Spinal cord (tissue), 10 donors: ENCODE results near the gene CD109. TPM values are rescaled to one million over a fixed set of nuclear protein-coding genes. Genes with fewer than 3 reads are reported as not detected.
"Not testable (repeated sequence)": the region's sequence is repeated elsewhere in the genome, so short reads cannot be mapped to it uniquely, and the experiment has no call there.

Experiments
- DNase-seq, 6 donors: peaks; one replicate each; pipeline versions ENCODE4 v3.0.0 to v3.0.0-alpha.2; 2013 to 2015; ENCODE audit warnings: low spot score in 6 of 6, low read depth in 4 of 6
- H3K27ac ChIP-seq: one replicate; pipeline ENCODE4 v1.5.1; 2013; ENCODE audit warnings: low read depth, low read length, control low read depth
- H3K27me3 ChIP-seq: one replicate; pipeline ENCODE4 v1.6.1; 2013; ENCODE audit warnings: low read length; ENCODE audit not compliant: control insufficient read depth, insufficient read depth
- H3K36me3 ChIP-seq: one replicate; pipeline ENCODE4 v1.6.1; 2013; ENCODE audit warnings: low read length; ENCODE audit not compliant: control insufficient read depth, insufficient read depth
- H3K4me1 ChIP-seq: one replicate; pipeline ENCODE4 v1.6.1; 2013; ENCODE audit warnings: low read length; ENCODE audit not compliant: control insufficient read depth, insufficient read depth
- H3K4me3 ChIP-seq: one replicate; pipeline ENCODE4 v1.5.1; 2013; ENCODE audit warnings: low read depth, low read length, control low read depth
- H3K9me3 ChIP-seq: one replicate; pipeline ENCODE4 v1.6.1; 2013; ENCODE audit warnings: low read length; ENCODE audit not compliant: control insufficient read depth, insufficient read depth
- WGBS: methylation state at CpG from one replicate; pipeline ENCODE4 v1.1.5; 2013; ENCODE audit warnings: missing lambda C conversion rate; ENCODE audit not compliant: insufficient coverage; 5-methylcytosine and 5-hydroxymethylcytosine counted together
- polyA plus RNA-seq, 2 donors: library from polyadenylated mRNA; unstranded; fragments of 120-200 nt; gene quantifications; one replicate each; pipeline ENCODE4 v1.2.1, GENCODE V29; 2013; ENCODE audit not compliant: insufficient read length in 2 of 2
- total RNA-seq, 2 donors: library from RNA; depleted of rRNA in 1 of 2; stranded (reverse); fragments of 120-200 nt in 1 of 2; fragments of >200 nt in 1 of 2; gene quantifications; one replicate each; pipeline versions ENCODE4 v1.2.3 to v1.2.4, GENCODE V29; 2013 to 2014
- donor health status: healthy.

Gene CD109
- total and polyA plus RNA-seq, 4 donors = 4.1 to 14.7 (median 8.9) TPM

- DNase-seq = no peak
Measured at GRCh38 chr6:73703466-73703865, 7.5 kb downstream of the CD109 start.

GRCh38 chr6:73704260-73704659 lies 8.3 kb downstream of the CD109 start:
- WGBS = 100% methylated on average over 2 of the region's 8 CpGs
- Histone ChIP-seq H3K4me1 (no peaks in the 10 kb centered on the region), H3K27ac (no peak overlapping the region), H3K9me3 (no peaks in the 10 kb centered on the region), H3K27me3 (no peaks in the 10 kb centered on the region), H3K4me3 (no peak overlapping the region), H3K36me3 (no peaks in the 10 kb centered on the region)
- no peak for DNase-seq

More at GRCh38 chr6:73703466-73703865, 7.5 kb downstream of the CD109 start:
- Histone ChIP-seq H3K27ac (no peak overlapping the region), H3K27me3 (no peaks in the 10 kb centered on the region), H3K9me3 (no peaks in the 10 kb centered on the region), H3K36me3 (no peaks in the 10 kb centered on the region), H3K4me3 (no peak overlapping the region), H3K4me1 (no peaks in the 10 kb centered on the region)
- WGBS = no CpG with 5 or more reads among the region's 1 CpG

DNA sequence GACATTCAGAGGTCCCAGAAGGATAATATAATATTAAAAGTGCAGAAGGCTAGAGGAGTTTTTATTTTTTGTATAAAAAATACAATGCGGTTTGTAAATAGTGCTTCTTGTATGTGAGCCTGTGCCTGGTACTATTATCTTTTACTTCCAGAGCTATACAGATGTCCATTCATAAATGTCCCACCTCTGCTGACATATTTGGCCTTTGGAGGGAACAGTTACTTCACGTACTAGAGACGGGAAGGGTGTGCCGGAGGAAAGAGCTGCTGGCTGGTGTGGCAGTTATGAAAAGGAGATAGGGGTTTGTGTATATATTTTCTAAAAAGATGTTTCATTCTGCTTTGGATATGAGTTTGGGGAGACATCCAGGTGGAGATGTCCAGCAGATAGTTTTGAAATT lies 8.8 kb downstream of the CD109 start:
- no peak for DNase-seq
- no peaks in the 10 kb centered on the region for H3K9me3 ChIP-seq
- no peaks in the 10 kb centered on the region for H3K27me3 ChIP-seq
- WGBS = 89% methylated on average over 3 of the region's 4 CpGs
- H3K27ac ChIP-seq = no peak overlapping the region
- H3K4me3 ChIP-seq = no peak overlapping the region
- H3K4me1 ChIP-seq = no peaks in the 10 kb centered on the region
- H3K36me3 ChIP-seq = no peaks in the 10 kb centered on the region

DNA sequence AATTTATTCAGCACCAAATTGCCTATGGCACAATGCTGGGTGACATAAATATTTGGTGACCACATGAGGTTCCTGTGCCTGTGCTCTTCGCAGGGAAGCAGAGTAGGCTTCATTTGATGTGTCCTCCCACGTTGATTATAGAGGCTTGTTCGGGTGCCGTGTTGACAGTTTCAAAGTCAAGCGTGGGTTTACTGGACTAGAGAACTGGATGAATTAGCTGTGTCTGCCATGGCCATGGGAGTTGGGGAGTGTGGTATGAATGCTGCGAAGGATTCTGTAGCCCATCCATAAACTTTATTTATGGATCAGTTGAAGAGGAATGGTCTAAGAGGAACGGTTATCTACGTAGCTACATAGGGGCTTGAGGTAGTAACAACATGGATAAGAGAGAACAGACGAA lies 11.0 kb downstream of the CD109 start:
- WGBS = 91% methylated on average over 7 of the region's 9 CpGs
- no peaks in the 10 kb centered on the region for H3K36me3 ChIP-seq
- DNase-seq = no peak

GRCh38 chr6:73710470-73710869 lies 14.5 kb downstream of the CD109 start:
- Histone ChIP-seq H3K36me3 (no peaks in the 10 kb centered on the region), H3K4me3 (no peak overlapping the region), H3K27ac (no peak overlapping the region), H3K4me1 (peaks cover 2% of the 10 kb centered on the region), H3K27me3 (no peaks in the 10 kb centered on the region), H3K9me3 (no peaks in the 10 kb centered on the region)
- WGBS = no CpG with 5 or more reads among the region's 2 CpGs
- DNase-seq = no peak

More for the DNA sequence above, 11.0 kb downstream of the CD109 start:
- peaks cover 1% of the 10 kb centered on the region for H3K4me1 ChIP-seq
- no peaks in the 10 kb centered on the region for H3K27me3 ChIP-seq
- no peak overlapping the region for H3K4me3 ChIP-seq
- no peak overlapping the region for H3K27ac ChIP-seq
- H3K9me3 ChIP-seq = no peaks in the 10 kb centered on the region

DNA sequence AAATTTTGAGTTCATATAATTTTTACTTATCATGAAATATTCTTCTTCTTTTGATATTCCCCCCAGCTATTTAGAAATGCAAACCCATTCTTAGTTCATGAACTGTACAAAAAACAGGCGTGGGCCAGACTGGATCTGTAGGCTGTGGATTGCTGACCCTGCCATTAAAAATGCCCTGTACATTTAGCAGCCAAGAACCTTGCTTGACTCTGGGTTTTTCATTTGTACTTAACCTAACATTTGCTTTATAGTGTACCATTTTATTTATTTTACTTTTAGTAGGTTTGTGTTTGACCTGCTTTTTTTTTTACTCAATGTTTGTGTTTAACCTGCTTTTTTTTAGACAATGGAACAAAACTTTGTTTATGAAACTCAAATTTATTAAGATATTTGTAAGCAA lies 14.9 kb downstream of the CD109 start:
- Histone ChIP-seq H3K9me3 (no peaks in the 10 kb centered on the region), H3K4me1 (peaks cover 2% of the 10 kb centered on the region), H3K4me3 (no peak overlapping the region), H3K27me3 (no peaks in the 10 kb centered on the region), H3K27ac (no peak overlapping the region), H3K36me3 (no peaks in the 10 kb centered on the region)
- no peak for DNase-seq
- no CpG with 5 or more reads among the region's 1 CpG for WGBS

DNA sequence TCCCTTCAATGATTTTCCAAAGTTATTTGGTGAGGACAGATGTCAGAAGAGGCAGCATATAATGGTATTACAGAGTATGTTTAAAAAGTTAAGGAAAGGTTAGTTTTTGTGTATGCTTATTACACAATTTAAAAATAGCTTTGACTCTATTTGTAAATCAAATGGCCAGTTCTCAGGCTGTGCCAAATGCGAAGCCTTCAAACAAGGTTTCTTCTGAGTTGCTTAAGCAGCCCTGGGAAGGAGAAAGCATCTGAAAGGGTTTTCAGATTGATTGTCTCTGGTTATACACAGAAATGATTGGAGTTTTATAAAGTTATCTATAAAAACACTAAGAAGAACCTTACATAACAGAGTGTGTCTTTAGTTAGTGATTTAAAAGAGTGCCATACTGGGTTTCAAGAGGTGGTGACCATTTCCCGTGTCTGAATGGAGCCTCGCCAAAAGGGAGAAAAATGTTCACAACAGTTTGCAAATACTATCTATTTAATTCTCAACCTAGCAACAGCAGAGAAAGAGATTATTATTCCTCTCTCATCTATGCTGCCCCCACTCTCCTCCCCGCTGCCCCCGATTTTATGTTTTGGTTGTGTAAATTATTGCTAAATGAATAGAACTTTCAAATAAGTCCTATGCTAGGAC lies 16.7 kb downstream of the CD109 start:
- Histone ChIP-seq H3K4me3 (no peak overlapping the region), H3K36me3 (no peaks in the 10 kb centered on the region), H3K4me1 (peaks cover 2% of the 10 kb centered on the region), H3K9me3 (no peaks in the 10 kb centered on the region), H3K27me3 (no peaks in the 10 kb centered on the region), H3K27ac (no peak overlapping the region)
- DNase-seq = no peak
- WGBS = no CpG with 5 or more reads among the region's 5 CpGs

GRCh38 chr6:73713426-73714147 lies 17.6 kb downstream of the CD109 start:
- 53% methylated on average over 2 of the region's 8 CpGs for WGBS
- no peaks in the 10 kb centered on the region for H3K27me3 ChIP-seq
- H3K36me3 ChIP-seq = no peaks in the 10 kb centered on the region
- H3K4me1 ChIP-seq = peaks cover 2% of the 10 kb centered on the region
- DNase-seq = no peak
- H3K27ac ChIP-seq = no peak overlapping the region
- H3K9me3 ChIP-seq = no peaks in the 10 kb centered on the region
- H3K4me3 ChIP-seq = no peak overlapping the region

DNA sequence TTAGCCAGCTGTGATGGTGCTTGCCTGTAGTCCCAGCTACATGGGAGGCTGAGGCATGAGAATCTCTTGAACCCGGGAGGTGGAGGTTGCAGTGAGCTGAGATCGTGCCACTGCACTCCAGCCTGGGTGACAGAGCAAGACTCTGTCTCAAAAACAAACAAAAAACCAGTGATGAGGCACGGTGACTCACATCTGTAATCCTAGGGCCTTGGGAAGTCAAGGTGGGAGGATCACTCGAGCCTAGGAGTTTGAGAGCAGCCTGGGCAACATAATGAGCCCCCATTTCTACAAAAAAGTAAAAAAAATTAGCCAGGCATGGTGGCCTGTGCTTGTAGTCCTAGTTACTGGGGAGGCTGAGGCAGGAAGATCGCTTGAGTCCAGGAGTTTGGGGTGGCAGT lies 19.1 kb downstream of the CD109 start:
- 100% methylated on average over 2 of the region's 5 CpGs for whole genome bisulfite sequencing
- H3K9me3 ChIP-seq, H3K27ac ChIP-seq: not testable (repeated sequence)

DNA sequence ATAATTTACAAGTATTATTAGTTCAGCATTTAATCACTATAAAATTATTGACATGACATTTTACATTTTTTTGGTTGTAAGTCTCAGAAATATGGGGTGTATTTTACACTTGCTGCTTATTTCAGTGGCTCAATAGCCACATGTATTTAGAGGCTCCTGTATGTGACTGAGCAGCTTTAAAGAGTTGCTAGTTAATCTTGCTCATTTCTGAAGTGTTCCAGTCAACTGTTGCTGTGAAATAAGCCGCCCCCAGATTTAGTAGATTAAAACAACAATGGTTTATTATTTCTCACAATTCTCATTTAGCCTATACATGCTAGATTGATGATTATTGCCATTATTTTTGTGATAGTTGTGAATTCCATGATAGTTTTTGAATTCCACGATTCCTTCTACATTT lies 23.0 kb downstream of the CD109 start:
- H3K9me3 ChIP-seq = no peaks in the 10 kb centered on the region
- H3K4me3 ChIP-seq = no peak overlapping the region
- WGBS = no CpG with 5 or more reads among the region's 2 CpGs
- H3K36me3 ChIP-seq = no peaks in the 10 kb centered on the region
- H3K27me3 ChIP-seq = no peaks in the 10 kb centered on the region
- H3K27ac ChIP-seq = no peak overlapping the region
- no peak for DNase-seq
- no peaks in the 10 kb centered on the region for H3K4me1 ChIP-seq

More for the DNA sequence above, 19.1 kb downstream of the CD109 start:
- not testable (repeated sequence) for H3K4me1 ChIP-seq, H3K27me3 ChIP-seq, DNase-seq, H3K4me3 ChIP-seq, H3K36me3 ChIP-seq
